ENCODE data around the gene ZNF385D. TPM values are rescaled to one million over a fixed set of nuclear protein-coding genes. Genes with fewer than 3 reads are reported as not detected.

ZNF385D gene
- total RNA-seq, 1 donor from 2014 or later, result under 0.01 TPM

GRCh38 chr3:21515417-21515816 lies 235.6 kb downstream of the ZNF385D start:
- no peak for FAIRE-seq

GRCh38 chr3:21509731-21510470 lies 241.1 kb downstream of the ZNF385D start:
- Histone ChIP-seq H3K36me3 (ENCODE audit: control insufficient read depth, insufficient read depth, low read length) (no peaks in the 10 kb centered on the region), H3K4me3 (ENCODE audit: low read depth, low read length) (no peak overlapping the region), H3K27me3 (ENCODE audit: control insufficient read depth, insufficient read depth, low read length) (no peaks in the 10 kb centered on the region)
- no peak for TF ChIP-seq CTCF (IDR thresholded peaks at IDR 0.05; ENCODE audit: insufficient read depth, low read length, severe bottlenecking)
- FAIRE-seq, result no peak
- DNase-seq (ENCODE audit: low read depth), result peak; percentile 8

More at GRCh38 chr3:21515417-21515816, 235.6 kb downstream of the ZNF385D start:
- TF ChIP-seq CTCF (IDR thresholded peaks at IDR 0.05; ENCODE audit: insufficient read depth, low read length, severe bottlenecking), result no peak
- H3K36me3 ChIP-seq (ENCODE audit: control insufficient read depth, insufficient read depth, low read length), result no peaks in the 10 kb centered on the region
- no peak overlapping the region for H3K4me3 ChIP-seq (ENCODE audit: low read depth, low read length)
- no peak for DNase-seq (ENCODE audit: low read depth)
- H3K27me3 ChIP-seq (ENCODE audit: control insufficient read depth, insufficient read depth, low read length), result no peaks in the 10 kb centered on the region

GRCh38 chr3:21508246-21508645 lies 242.8 kb downstream of the ZNF385D start:
- no peak for DNase-seq (ENCODE audit: low read depth)
- FAIRE-seq, result no peak
- H3K36me3 ChIP-seq (ENCODE audit: control insufficient read depth, insufficient read depth, low read length), result no peaks in the 10 kb centered on the region
- H3K27me3 ChIP-seq (ENCODE audit: control insufficient read depth, insufficient read depth, low read length), result no peaks in the 10 kb centered on the region
- H3K4me3 ChIP-seq (ENCODE audit: low read depth, low read length), result no peak overlapping the region
- TF ChIP-seq CTCF (IDR thresholded peaks at IDR 0.05; ENCODE audit: insufficient read depth, low read length, severe bottlenecking), result no peak

- Histone ChIP-seq H3K27me3 (ENCODE audit: control insufficient read depth, insufficient read depth, low read length) (no peaks in the 10 kb centered on the region), H3K4me3 (ENCODE audit: low read depth, low read length) (no peak overlapping the region), H3K36me3 (ENCODE audit: control insufficient read depth, insufficient read depth, low read length) (no peaks in the 10 kb centered on the region)
- TF ChIP-seq CTCF (IDR thresholded peaks at IDR 0.05; ENCODE audit: insufficient read depth, low read length, severe bottlenecking), result no peak
- FAIRE-seq (no peak), DNase-seq (ENCODE audit: low read depth) (no peak)
Measured at GRCh38 chr3:21505711-21506460, 245.1 kb downstream of the ZNF385D start.

GRCh38 chr3:21502656-21503055 lies 248.4 kb downstream of the ZNF385D start:
- no peak for FAIRE-seq

More at GRCh38 chr3:21502656-21503055, 248.4 kb downstream of the ZNF385D start:
- TF ChIP-seq CTCF (IDR thresholded peaks at IDR 0.05; ENCODE audit: insufficient read depth, low read length, severe bottlenecking), result no peak
- H3K4me3 ChIP-seq (ENCODE audit: low read depth, low read length), result no peak overlapping the region
- DNase-seq (ENCODE audit: low read depth), result no peak
- no peaks in the 10 kb centered on the region for H3K36me3 ChIP-seq (ENCODE audit: control insufficient read depth, insufficient read depth, low read length)
- H3K27me3 ChIP-seq (ENCODE audit: control insufficient read depth, insufficient read depth, low read length), result no peaks in the 10 kb centered on the region

All from bronchial epithelial cell (primary cell).